ENCODE measurements around the gene ZNF423. TPM values are rescaled to one million over a fixed set of nuclear protein-coding genes. Genes with fewer than 3 reads are reported as not detected.
A peak's percentile ranks its signal among the peaks of the same experiment; 100 is the strongest.

ZNF423 gene
- total RNA-seq, 4 donors from 2014 or later: 1.4 to 20.6 (median 4.7) TPM

- Histone ChIP-seq H3K36me3 (no peaks in the 10 kb centered on the region), H3K4me3 (no peak overlapping the region), H3K9me3 (no peaks in the 10 kb centered on the region), H3K27ac (no peak overlapping the region), H3K4me1 (peaks cover 0 to 1% (median under 1%) of the 10 kb centered on the region in 4 donors), H3K27me3 (no peaks in the 10 kb centered on the region)
- DNase-seq: peak in 2 of 3 donors; percentile 21 to 32
- TF ChIP-seq POLR2A (IDR thresholded peaks at IDR 0.05): no peak
- TF ChIP-seq CTCF (IDR thresholded peaks at IDR 0.05): no peak
These were observed 358.4 kb downstream of the ZNF423 start for GRCh38 chr16:49497466-49497865.

- Histone ChIP-seq H3K9me3 (no peaks in the 10 kb centered on the region), H3K4me1 (peaks cover 0 to 7% (median 3%) of the 10 kb centered on the region in 4 donors), H3K27me3 (no peaks in the 10 kb centered on the region), H3K36me3 (no peaks in the 10 kb centered on the region), H3K27ac (no peak overlapping the region), H3K4me3 (no peak overlapping the region)
- TF ChIP-seq CTCF (IDR thresholded peaks at IDR 0.05): no peak
- no peak for TF ChIP-seq POLR2A (IDR thresholded peaks at IDR 0.05)
- peak in 2 of 3 donors; percentile 22 to 36 for DNase-seq
These were observed 359.3 kb downstream of the ZNF423 start for GRCh38 chr16:49496656-49497055.

- H3K27ac ChIP-seq: no peak overlapping the region
- DNase-seq: peak in 2 of 3 donors; percentile 27 to 30
These were observed 360.1 kb downstream of the ZNF423 start for GRCh38 chr16:49495596-49496355.

GRCh38 chr16:49494891-49495566 is 360.9 kb downstream of the ZNF423 start:
- H3K4me3 ChIP-seq: no peak overlapping the region
- TF ChIP-seq CTCF (IDR thresholded peaks at IDR 0.05) (no peak), POLR2A (IDR thresholded peaks at IDR 0.05) (no peak)

More at GRCh38 chr16:49495596-49496355, 360.1 kb downstream of the ZNF423 start:
- Histone ChIP-seq H3K4me1 (peaks cover 0 to 7% (median 3%) of the 10 kb centered on the region in 4 donors), H3K27me3 (no peaks in the 10 kb centered on the region), H3K4me3 (no peak overlapping the region), H3K36me3 (no peaks in the 10 kb centered on the region), H3K9me3 (no peaks in the 10 kb centered on the region)
- TF ChIP-seq CTCF (IDR thresholded peaks at IDR 0.05) (no peak), POLR2A (IDR thresholded peaks at IDR 0.05) (no peak)

GRCh38 chr16:49494474-49494873 is 361.4 kb downstream of the ZNF423 start:
- H3K27ac ChIP-seq: no peak overlapping the region
- H3K4me1 ChIP-seq: peaks cover 0 to 7% (median 3%) of the 10 kb centered on the region in 4 donors
- DNase-seq: peak in 2 of 3 donors; percentile 21 to 23
- no peaks in the 10 kb centered on the region for H3K36me3 ChIP-seq
- no peak overlapping the region for H3K4me3 ChIP-seq
- H3K9me3 ChIP-seq: no peaks in the 10 kb centered on the region
- H3K27me3 ChIP-seq: no peaks in the 10 kb centered on the region
- no peak for TF ChIP-seq CTCF (IDR thresholded peaks at IDR 0.05)
- TF ChIP-seq POLR2A (IDR thresholded peaks at IDR 0.05): no peak

More at GRCh38 chr16:49494891-49495566, 360.9 kb downstream of the ZNF423 start:
- H3K27me3 ChIP-seq: no peaks in the 10 kb centered on the region
- H3K36me3 ChIP-seq: no peaks in the 10 kb centered on the region
- peaks cover 0 to 7% (median 3%) of the 10 kb centered on the region in 4 donors for H3K4me1 ChIP-seq
- H3K27ac ChIP-seq: no peak overlapping the region
- H3K9me3 ChIP-seq: no peaks in the 10 kb centered on the region
- peak in 2 of 3 donors; percentile 11 to 13 for DNase-seq

All from Peyer's patch (tissue), 4 donors.